ENCODE data around the gene PCDH9.
"Not testable (repeated sequence)": the region's sequence is repeated elsewhere in the genome, so short reads cannot be mapped to it uniquely, and the experiment has no call there.

Gene PCDH9

DNA sequence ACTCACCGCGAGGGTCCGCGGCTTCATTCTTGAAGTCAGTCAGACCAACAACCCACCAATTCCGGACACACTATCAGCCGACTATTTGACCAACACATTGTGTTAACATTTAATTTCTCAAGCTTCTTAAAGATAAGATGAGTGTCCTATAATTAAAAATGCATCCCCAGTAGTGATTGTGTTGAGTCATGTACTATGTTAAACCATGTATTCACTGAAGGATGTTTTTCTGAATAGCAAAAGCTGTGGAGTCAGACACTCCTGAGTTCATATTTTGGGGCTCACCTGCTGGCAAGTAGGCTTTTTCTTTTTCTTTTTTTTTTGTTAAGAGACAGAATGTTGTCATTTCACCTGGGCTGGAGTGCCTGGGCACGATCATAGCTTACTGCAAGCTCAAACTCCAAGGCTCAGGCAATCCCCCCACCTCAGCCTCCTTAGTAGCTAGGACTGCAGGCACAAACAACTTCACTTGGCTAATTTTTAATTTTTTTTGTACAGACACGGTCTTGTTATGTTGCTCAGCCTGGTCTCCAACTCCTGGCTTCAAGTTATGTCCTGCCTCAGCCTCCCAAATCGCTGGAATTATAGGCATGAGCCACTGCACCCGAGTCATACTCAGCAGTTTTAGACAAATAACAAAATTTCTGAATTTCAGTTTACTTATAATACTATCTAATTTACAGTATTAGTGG is 606.9 kb downstream of the PCDH9 start:
- no peak for TF ChIP-seq CTCF (IDR thresholded peaks at IDR 0.05; ENCODE audit: low read depth, low read length)
- DNase-seq (ENCODE audit: low read depth), result no peak
- no peak overlapping the region for H3K4me3 ChIP-seq (ENCODE audit: low read depth, low read length)

- DNase-seq (ENCODE audit: low read depth); H3K4me3 ChIP-seq (ENCODE audit: low read depth, low read length): not testable (repeated sequence)
These were observed 608.2 kb downstream of the PCDH9 start for GRCh38 chr13:66621906-66622447.

DNA sequence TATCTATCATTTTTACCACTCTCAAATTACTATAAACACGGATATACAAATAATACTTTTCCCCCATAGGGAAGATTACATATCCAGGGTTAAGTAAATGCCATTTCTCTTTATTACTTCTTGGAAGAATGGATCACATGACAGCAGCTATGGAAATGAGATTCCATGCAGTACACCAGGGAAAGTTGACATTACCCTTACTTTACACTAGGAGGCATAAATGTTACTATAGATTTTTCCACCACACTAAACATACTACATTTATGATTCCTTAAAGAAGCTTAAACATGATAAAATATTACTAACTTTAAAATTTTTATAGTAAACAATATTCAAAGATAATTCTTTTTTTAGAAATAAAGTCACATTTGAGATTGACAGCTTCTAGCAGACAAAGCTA is 611.4 kb downstream of the PCDH9 start:
- TF ChIP-seq CTCF (IDR thresholded peaks at IDR 0.05; ENCODE audit: low read depth, low read length) (no peak), MAX (IDR thresholded peaks at IDR 0.05; ENCODE audit: low read depth, low read length) (no peak)
- H3K4me3 ChIP-seq (ENCODE audit: low read depth, low read length), result no peak overlapping the region
- peak; percentile 3 for DNase-seq (ENCODE audit: low read depth)

GRCh38 chr13:66617786-66618185 is 612.4 kb downstream of the PCDH9 start:
- no peak for DNase-seq (ENCODE audit: low read depth)
- TF ChIP-seq MAX (IDR thresholded peaks at IDR 0.05; ENCODE audit: low read depth, low read length) (no peak), POLR2A (IDR thresholded peaks at IDR 0.05; ENCODE audit: extremely low read depth, insufficient read length) (no peak)
- no peak overlapping the region for H3K4me3 ChIP-seq (ENCODE audit: low read depth, low read length)

DNA sequence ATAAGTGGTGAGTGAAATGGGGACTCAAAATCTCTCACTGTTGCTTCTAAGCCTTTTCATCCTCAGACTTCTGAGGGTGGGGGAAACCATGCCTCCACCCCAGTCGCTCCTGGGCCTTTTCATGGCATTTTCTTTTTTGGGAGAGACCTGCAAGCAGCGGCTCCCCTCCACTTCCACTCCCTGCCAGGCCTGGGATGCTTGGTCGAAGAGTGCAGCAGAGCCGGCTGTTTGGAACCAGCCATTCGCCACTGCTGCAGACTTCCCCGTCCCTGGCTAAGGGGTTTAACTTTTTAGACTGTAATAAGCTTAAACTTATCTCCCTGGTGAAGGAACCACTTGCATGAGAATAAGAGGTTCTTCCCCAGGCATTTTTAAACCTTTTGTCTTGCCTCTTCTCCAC is 617.2 kb downstream of the PCDH9 start:
- no peak for TF ChIP-seq POLR2A (IDR thresholded peaks at IDR 0.05; ENCODE audit: extremely low read depth, insufficient read length)
- TF ChIP-seq MYC (IDR thresholded peaks at IDR 0.05; ENCODE audit: low read depth, low read length), result no peak
- no peak for TF ChIP-seq MAX (IDR thresholded peaks at IDR 0.05; ENCODE audit: low read depth, low read length)
- no peak for TF ChIP-seq CTCF (IDR thresholded peaks at IDR 0.05; ENCODE audit: low read depth, low read length)
- no peak overlapping the region for H3K4me3 ChIP-seq (ENCODE audit: low read depth, low read length)
- DNase-seq (ENCODE audit: low read depth), result no peak

DNA sequence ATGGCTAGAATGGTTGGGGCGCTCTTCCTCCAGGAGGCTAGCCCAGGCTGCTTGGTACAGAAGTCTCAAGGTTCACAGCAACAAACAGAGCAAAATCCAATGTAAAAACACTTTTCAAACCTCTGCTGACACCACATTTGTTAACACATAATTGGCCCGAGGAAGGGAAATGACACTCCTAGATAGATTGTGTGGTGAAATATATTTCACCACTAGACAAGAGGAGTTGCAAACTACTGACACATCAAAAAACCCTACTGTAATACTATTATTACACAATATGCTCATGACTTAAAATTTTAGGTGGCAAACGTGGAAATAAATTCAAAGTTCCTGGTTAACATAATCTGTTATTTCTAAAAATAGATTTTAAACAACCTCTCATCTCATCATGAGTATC is 643.6 kb downstream of the PCDH9 start:
- no peak overlapping the region for H3K4me3 ChIP-seq (ENCODE audit: low read depth, low read length)
- no peak for DNase-seq (ENCODE audit: low read depth)
- TF ChIP-seq POLR2A (IDR thresholded peaks at IDR 0.05; ENCODE audit: extremely low read depth, insufficient read length) (no peak), MYC (IDR thresholded peaks at IDR 0.05; ENCODE audit: low read depth, low read length) (no peak), CTCF (IDR thresholded peaks at IDR 0.05; ENCODE audit: low read depth, low read length) (no peak)

DNA sequence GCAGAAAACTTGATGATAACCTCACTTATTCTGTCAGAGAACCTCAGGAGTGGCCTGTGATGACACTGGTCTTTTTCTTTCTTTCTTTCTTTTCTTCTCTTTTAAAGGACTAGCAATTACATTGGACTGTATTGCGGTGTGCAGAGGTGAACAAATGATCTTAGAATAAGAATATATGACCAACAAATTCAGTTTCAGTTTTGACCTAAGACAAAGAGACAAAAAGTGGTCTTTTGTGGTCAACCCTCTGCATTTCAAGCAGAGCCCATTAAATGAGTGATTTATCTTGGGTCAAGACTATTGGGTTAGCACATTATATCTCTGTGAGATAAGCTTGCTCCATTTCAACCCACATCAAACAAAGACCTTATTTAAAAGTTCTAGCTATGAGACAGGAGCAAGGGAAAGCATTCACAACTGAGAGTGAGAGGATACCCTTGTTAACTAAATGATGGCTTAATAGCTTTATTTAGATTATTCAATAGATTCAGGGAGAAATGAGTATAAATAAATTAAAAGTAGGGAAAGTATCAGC is 644.4 kb downstream of the PCDH9 start:
- DNase-seq (ENCODE audit: low read depth), result no peak
- no peak overlapping the region for H3K4me3 ChIP-seq (ENCODE audit: low read depth, low read length)
- TF ChIP-seq POLR2A (IDR thresholded peaks at IDR 0.05; ENCODE audit: extremely low read depth, insufficient read length) (no peak), MAX (IDR thresholded peaks at IDR 0.05; ENCODE audit: low read depth, low read length) (no peak), CTCF (IDR thresholded peaks at IDR 0.05; ENCODE audit: low read depth, low read length) (no peak), MYC (IDR thresholded peaks at IDR 0.05; ENCODE audit: low read depth, low read length) (no peak)
